Measurements from ENCODE around the gene FAM47E. TPM values are rescaled to one million over a fixed set of nuclear protein-coding genes. Genes with fewer than 3 reads are reported as not detected.

FAM47E gene
- total RNA-seq, 1 experiment from 2014 or later, result 2.0 TPM

GRCh38 chr4:76216975-76217814, 34.3 kb upstream of the FAM47E start:
- Histone ChIP-seq H3K56ac (ENCODE audit: insufficient read length, low read depth, low read length) (no peak overlapping the region), H3K79me1 (ENCODE audit: insufficient read depth, low read depth, low read length, poor library complexity, severe bottlenecking) (no peaks in the 10 kb centered on the region), H3K18ac (ENCODE audit: insufficient read length, low read depth, low read length) (no peak overlapping the region), H4K8ac (replicated peaks; ENCODE audit: insufficient read length, low read depth, low read length) (no peak overlapping the region), H4K5ac (ENCODE audit: insufficient read length, low read depth, low read length) (no peak overlapping the region), H3K4me2 (ENCODE audit: insufficient read depth, insufficient read length, low read length) (no peak overlapping the region), H3K4ac (ENCODE audit: low read depth, low read length) (no peak overlapping the region), H2BK12ac (ENCODE audit: insufficient read length, low read depth, low read length) (no peak overlapping the region), H3K9me3 (ENCODE audit: control insufficient read depth, low read depth, low read length) (no peaks in the 10 kb centered on the region), H2AK5ac (ENCODE audit: insufficient read length, low read length) (no peak overlapping the region), H3K27ac (ENCODE audit: insufficient read length, low read depth, low read length) (no peak overlapping the region), H3K23ac (ENCODE audit: insufficient read length, low read depth, low read length) (no peak overlapping the region), H3K27me3 (ENCODE audit: insufficient read depth, low read length) (no peaks in the 10 kb centered on the region), H2AFZ (ENCODE audit: low read length) (no peak overlapping the region), H3K9ac (ENCODE audit: extremely low read depth, insufficient read length, low read length) (no peak overlapping the region), H3K79me2 (ENCODE audit: insufficient read depth, low read length) (no peaks in the 10 kb centered on the region), H3K23me2 (ENCODE audit: insufficient read length, low read depth, low read length, poor library complexity, severe bottlenecking) (peaks cover 10% of the 10 kb centered on the region), H2BK15ac (ENCODE audit: low read depth, low read length) (no peak overlapping the region), H3K14ac (ENCODE audit: insufficient read depth, low read length) (no peak overlapping the region), H4K91ac (ENCODE audit: insufficient read length, low read depth, low read length) (no peak overlapping the region), H2BK5ac (ENCODE audit: insufficient read length, low read length) (no peak overlapping the region), H3K4me1 (ENCODE audit: insufficient read depth, low read length) (peaks cover 7% of the 10 kb centered on the region; the same call in 1 of the 2 replicates), H4K20me1 (ENCODE audit: control insufficient read depth, insufficient read depth, insufficient read length) (no peaks in the 10 kb centered on the region), H3T11ph (ENCODE audit: low read length) (no peak overlapping the region), H2BK120ac (ENCODE audit: low read depth, low read length, poor library complexity, severe bottlenecking) (no peak overlapping the region), H2BK20ac (ENCODE audit: low read depth, low read length, poor library complexity, severe bottlenecking) (no peak overlapping the region)
- no peak for TF ChIP-seq CTCF (conservative IDR thresholded peaks at IDR 0.05)
- H3K36me3 Mint-ChIP-seq (ENCODE audit: insufficient read depth in 1 of 3, low read depth in 3 of 3), result no peaks in the 10 kb centered on the region
- no peak overlapping the region for H3K27ac Mint-ChIP-seq
- peaks cover 39 to 40% of the 10 kb centered on the region in 2 experiments for H3K4me1 Mint-ChIP-seq
- peaks cover 15% of the 10 kb centered on the region for H3K27me3 Mint-ChIP-seq (ENCODE audit: low read depth)
- H3K9me3 Mint-ChIP-seq, result no peaks in the 10 kb centered on the region
- WGBS (ENCODE audit: extremely low coverage, insufficient read length, low lambda C conversion rate), result no CpG with 5 or more reads among the region's 6 CpGs
- no peak for DNase-seq
- no peak overlapping the region; a peak in 1 of 5 replicates for H3K4me3 Mint-ChIP-seq

Measured in H9 (cell line).